ENCODE results near the gene HYAL4. TPM values are rescaled to one million over a fixed set of nuclear protein-coding genes. Genes with fewer than 3 reads are reported as not detected.
"Not testable (repeated sequence)": the region's sequence is repeated elsewhere in the genome, so short reads cannot be mapped to it uniquely, and the experiment has no call there.

The HYAL4 gene
- total RNA-seq, 2 donors from 2014 or later, result not detected

GRCh38 chr7:123821320-123821719 lies 23.6 kb upstream of the HYAL4 start:
- no peaks in the 10 kb centered on the region for H3K9me3 ChIP-seq (ENCODE audit: control insufficient read depth, low read length, poor library complexity, severe bottlenecking)
- DNase-seq, result no peak
- ATAC-seq, result no peak
- Mint-ChIP-seq H3K27me3 (no peaks in the 10 kb centered on the region), H3K4me1 (peaks cover 8% of the 10 kb centered on the region), H3K4me3 (no peak overlapping the region), H3K27ac (no peak overlapping the region), H3K36me3 (ENCODE audit: low read depth) (no peaks in the 10 kb centered on the region)

- H3K27ac Mint-ChIP-seq, result no peak overlapping the region
- peaks cover 8% of the 10 kb centered on the region for H3K4me1 Mint-ChIP-seq
- no peaks in the 10 kb centered on the region for H3K36me3 Mint-ChIP-seq (ENCODE audit: low read depth)
- DNase-seq (no peak), ATAC-seq (peak; percentile 62)
- no peaks in the 10 kb centered on the region for H3K9me3 ChIP-seq (ENCODE audit: control insufficient read depth, low read length, poor library complexity, severe bottlenecking)
- H3K4me3 Mint-ChIP-seq, result no peak overlapping the region
- H3K27me3 Mint-ChIP-seq, result no peaks in the 10 kb centered on the region
Observed at GRCh38 chr7:123823898-123824753, 20.8 kb upstream of the HYAL4 start.

- H3K27ac Mint-ChIP-seq, result no peak overlapping the region
Observed at GRCh38 chr7:123824754-123825067, 20.3 kb upstream of the HYAL4 start.

GRCh38 chr7:123828805-123829204 lies 16.2 kb upstream of the HYAL4 start:
- no peaks in the 10 kb centered on the region for H3K27me3 Mint-ChIP-seq
- no peak overlapping the region for H3K27ac Mint-ChIP-seq
- DNase-seq (no peak), ATAC-seq (no peak)
- no peaks in the 10 kb centered on the region for H3K36me3 Mint-ChIP-seq (ENCODE audit: low read depth)
- H3K4me3 Mint-ChIP-seq, result no peak overlapping the region
- H3K9me3 ChIP-seq (ENCODE audit: control insufficient read depth, low read length, poor library complexity, severe bottlenecking), result no peaks in the 10 kb centered on the region
- peaks cover 8% of the 10 kb centered on the region for H3K4me1 Mint-ChIP-seq

More at GRCh38 chr7:123824754-123825067, 20.3 kb upstream of the HYAL4 start:
- Mint-ChIP-seq H3K4me1 (peaks cover 8% of the 10 kb centered on the region), H3K4me3 (no peak overlapping the region), H3K27me3 (no peaks in the 10 kb centered on the region), H3K36me3 (ENCODE audit: low read depth) (no peaks in the 10 kb centered on the region)
- H3K9me3 ChIP-seq (ENCODE audit: control insufficient read depth, low read length, poor library complexity, severe bottlenecking), result no peaks in the 10 kb centered on the region
- no peak for ATAC-seq
- DNase-seq, result no peak

GRCh38 chr7:123836656-123837055 lies 8.3 kb upstream of the HYAL4 start:
- no peaks in the 10 kb centered on the region for H3K9me3 ChIP-seq (ENCODE audit: control insufficient read depth, low read length, poor library complexity, severe bottlenecking)
- ATAC-seq, result no peak
- H3K27me3 Mint-ChIP-seq, result no peaks in the 10 kb centered on the region
- no peak for DNase-seq
- no peak overlapping the region for H3K27ac Mint-ChIP-seq
- no peaks in the 10 kb centered on the region for H3K36me3 Mint-ChIP-seq (ENCODE audit: low read depth)
- H3K4me1 Mint-ChIP-seq, result no peaks in the 10 kb centered on the region
- H3K4me3 Mint-ChIP-seq, result no peak overlapping the region

GRCh38 chr7:123839106-123839505 lies 5.9 kb upstream of the HYAL4 start:
- H3K27me3 Mint-ChIP-seq; H3K36me3 Mint-ChIP-seq (ENCODE audit: low read depth); H3K27ac Mint-ChIP-seq; H3K4me3 Mint-ChIP-seq; H3K4me1 Mint-ChIP-seq; ATAC-seq; H3K9me3 ChIP-seq (ENCODE audit: control insufficient read depth, low read length, poor library complexity, severe bottlenecking); DNase-seq: not testable (repeated sequence)

GRCh38 chr7:123844142-123844541 lies 827 bp upstream of the HYAL4 start:
- peaks cover 24% of the 10 kb centered on the region for H3K27me3 Mint-ChIP-seq
- H3K4me1 Mint-ChIP-seq; H3K9me3 ChIP-seq (ENCODE audit: control insufficient read depth, low read length, poor library complexity, severe bottlenecking); H3K27ac Mint-ChIP-seq; ATAC-seq; H3K36me3 Mint-ChIP-seq (ENCODE audit: low read depth); H3K4me3 Mint-ChIP-seq; DNase-seq: not testable (repeated sequence)

GRCh38 chr7:123845823-123846216 lies 851 bp downstream of the HYAL4 start:
- ATAC-seq (no peak), DNase-seq (no peak)
- H3K4me1 Mint-ChIP-seq, result no peaks in the 10 kb centered on the region
- no peak overlapping the region for H3K4me3 Mint-ChIP-seq
- no peak overlapping the region for H3K27ac Mint-ChIP-seq
- H3K9me3 ChIP-seq (ENCODE audit: control insufficient read depth, low read length, poor library complexity, severe bottlenecking), result no peaks in the 10 kb centered on the region
- H3K36me3 Mint-ChIP-seq (ENCODE audit: low read depth), result no peaks in the 10 kb centered on the region
- H3K27me3 Mint-ChIP-seq, result peaks cover 24% of the 10 kb centered on the region

- H3K27me3 Mint-ChIP-seq, result peaks cover 24% of the 10 kb centered on the region
- H3K4me3 Mint-ChIP-seq, result no peak overlapping the region
- no peaks in the 10 kb centered on the region for H3K36me3 Mint-ChIP-seq (ENCODE audit: low read depth)
- H3K4me1 Mint-ChIP-seq, result no peaks in the 10 kb centered on the region
- H3K27ac Mint-ChIP-seq, result no peak overlapping the region
- DNase-seq, result no peak
- ATAC-seq, result no peak
- H3K9me3 ChIP-seq (ENCODE audit: control insufficient read depth, low read length, poor library complexity, severe bottlenecking), result no peaks in the 10 kb centered on the region
Observed at GRCh38 chr7:123846217-123846891, 1.4 kb downstream of the HYAL4 start.

- no peak for ATAC-seq
- Mint-ChIP-seq H3K4me1 (no peaks in the 10 kb centered on the region), H3K36me3 (ENCODE audit: low read depth) (no peaks in the 10 kb centered on the region)
Observed at GRCh38 chr7:123847868-123848267, 2.9 kb downstream of the HYAL4 start.

GRCh38 chr7:123849855-123850254 lies 4.9 kb downstream of the HYAL4 start:
- DNase-seq (no peak), ATAC-seq (no peak)
- Mint-ChIP-seq H3K36me3 (ENCODE audit: low read depth) (no peaks in the 10 kb centered on the region), H3K27ac (no peak overlapping the region), H3K27me3 (peaks cover 16% of the 10 kb centered on the region), H3K4me3 (no peak overlapping the region), H3K4me1 (no peaks in the 10 kb centered on the region)
- H3K9me3 ChIP-seq (ENCODE audit: control insufficient read depth, low read length, poor library complexity, severe bottlenecking), result no peaks in the 10 kb centered on the region

More at GRCh38 chr7:123847868-123848267, 2.9 kb downstream of the HYAL4 start:
- H3K9me3 ChIP-seq (ENCODE audit: control insufficient read depth, low read length, poor library complexity, severe bottlenecking), result no peaks in the 10 kb centered on the region
- Mint-ChIP-seq H3K4me3 (no peak overlapping the region), H3K27me3 (peaks cover 24% of the 10 kb centered on the region), H3K27ac (no peak overlapping the region)
- DNase-seq, result no peak

DNA sequence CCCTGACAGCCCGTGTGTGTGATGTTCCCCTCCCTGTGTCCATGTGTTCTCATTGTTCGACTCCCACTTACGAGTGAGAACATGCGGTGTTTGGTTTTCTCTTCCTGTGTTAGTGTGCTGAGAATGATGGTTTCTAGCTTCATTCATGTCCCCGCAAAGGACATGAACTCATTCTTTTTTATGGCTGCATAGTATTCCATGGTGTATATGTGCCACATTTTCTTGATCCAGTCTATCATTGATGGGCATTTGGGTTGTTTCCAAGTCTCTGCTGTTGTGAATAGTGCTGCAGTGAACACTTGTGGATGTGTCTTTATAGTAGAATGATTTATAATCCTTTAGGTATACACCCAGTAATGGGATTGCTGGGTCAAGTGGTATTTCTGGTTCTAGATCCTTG lies 6.4 kb downstream of the HYAL4 start:
- not testable (repeated sequence) for H3K4me3 Mint-ChIP-seq; DNase-seq; H3K9me3 ChIP-seq (ENCODE audit: control insufficient read depth, low read length, poor library complexity, severe bottlenecking); H3K4me1 Mint-ChIP-seq; H3K27me3 Mint-ChIP-seq; ATAC-seq; H3K27ac Mint-ChIP-seq; H3K36me3 Mint-ChIP-seq (ENCODE audit: low read depth)

DNA sequence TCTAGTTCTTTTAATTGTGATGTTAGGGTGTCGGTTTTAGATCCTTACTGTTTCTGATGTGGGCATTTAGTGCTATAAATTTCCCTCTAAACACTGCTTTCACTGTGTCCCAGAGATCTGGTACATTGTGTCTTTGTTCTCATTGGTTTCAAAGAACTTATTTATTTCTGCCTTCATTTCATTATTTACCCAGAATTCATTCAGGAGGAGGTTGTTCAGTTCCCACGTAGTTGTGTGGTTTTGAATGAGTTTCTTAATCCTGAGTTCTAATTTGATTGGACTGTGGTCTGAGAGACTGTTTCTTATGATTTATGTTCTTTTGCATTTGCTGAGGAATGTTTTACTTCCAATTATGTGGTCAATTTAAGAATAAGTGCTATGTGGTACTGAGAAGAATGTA lies 9.3 kb downstream of the HYAL4 start:
- H3K4me3 Mint-ChIP-seq; H3K9me3 ChIP-seq (ENCODE audit: control insufficient read depth, low read length, poor library complexity, severe bottlenecking); H3K27ac Mint-ChIP-seq; H3K4me1 Mint-ChIP-seq; H3K36me3 Mint-ChIP-seq (ENCODE audit: low read depth); DNase-seq; H3K27me3 Mint-ChIP-seq; ATAC-seq: not testable (repeated sequence)

GRCh38 chr7:123856428-123856827 lies 11.5 kb downstream of the HYAL4 start:
- not testable (repeated sequence) for H3K4me1 Mint-ChIP-seq; H3K4me3 Mint-ChIP-seq; DNase-seq; ATAC-seq; H3K9me3 ChIP-seq (ENCODE audit: control insufficient read depth, low read length, poor library complexity, severe bottlenecking); H3K36me3 Mint-ChIP-seq (ENCODE audit: low read depth); H3K27ac Mint-ChIP-seq
- H3K27me3 Mint-ChIP-seq, result peaks cover 11% of the 10 kb centered on the region

All from T-helper 17 cell (primary cell).